OCI-LY1 (cell line): Measurements from ENCODE around the gene EXOSC3.

Source experiments
- H2AFZ ChIP-seq: fragments of 200-600 bp; sonication (generic), shearing (Covaris generic); 2 replicates; pipeline ENCODE4 v1.6.0; 2014; ENCODE audit warnings: antibody characterized with exemption, mild to moderate bottlenecking, low read length
- H3F3A ChIP-seq: fragments of 200-600 bp; sonication (generic), shearing (Covaris generic); 2 replicates; pipeline ENCODE4 v1.6.0; 2014; ENCODE audit warnings: mild to moderate bottlenecking, antibody characterized with exemption, low read length, moderate library complexity; ENCODE audit not compliant: insufficient read depth
- H3K27ac ChIP-seq: fragments of 200-600 bp; sonication (generic); 2 replicates; pipeline ENCODE4 v1.5.1; 2014; ENCODE audit warnings: low read length, mixed run types, mild to moderate bottlenecking, low read depth; ENCODE audit not compliant: poor library complexity, severe bottlenecking
- H3K27me3 ChIP-seq: fragments of 200-600 bp; sonication (generic); 2 replicates; pipeline ENCODE4 v1.6.0; 2014; ENCODE audit warnings: antibody characterized with exemption, mild to moderate bottlenecking, low read length, moderate library complexity; ENCODE audit not compliant: insufficient read depth
- H3K36me3 ChIP-seq: fragments of 200-600 bp; sonication (generic); 2 replicates; pipeline ENCODE4 v1.6.1; 2014; ENCODE audit warnings: mild to moderate bottlenecking, antibody characterized with exemption, low read length, moderate library complexity, mixed read lengths; ENCODE audit not compliant: insufficient read depth
- H3K4me1 ChIP-seq: fragments of 200-600 bp; sonication (generic); 2 replicates; pipeline ENCODE4 v1.5.1; 2014; ENCODE audit warnings: mild to moderate bottlenecking, low read length, moderate library complexity; ENCODE audit not compliant: insufficient read depth, severe bottlenecking
- H3K4me2 ChIP-seq: fragments of 200-600 bp; sonication (generic), shearing (Covaris generic); 2 replicates; pipeline ENCODE4 v1.6.1; 2014; ENCODE audit warnings: low read length
- H3K4me3 ChIP-seq: fragments of 200-600 bp; sonication (generic); 2 replicates; pipeline ENCODE4 v1.5.1; 2014; ENCODE audit warnings: low read length, low read depth, mild to moderate bottlenecking, mixed read lengths; ENCODE audit not compliant: poor library complexity, severe bottlenecking
- H3K79me2 ChIP-seq: fragments of 200-600 bp; shearing (Covaris generic); 2 replicates; pipeline ENCODE4 v1.6.1; 2016; ENCODE audit warnings: mixed run types, low read length, mixed read lengths; ENCODE audit not compliant: insufficient read depth
- H3K9ac ChIP-seq: fragments of 200-600 bp; sonication (generic), shearing (Covaris generic); 2 replicates; pipeline ENCODE4 v1.6.1; 2014; ENCODE audit warnings: mild to moderate bottlenecking, low read length, mixed read lengths
- H3K9me2 ChIP-seq: fragments of 200-600 bp; sonication (generic), shearing (Covaris generic); 2 replicates; pipeline ENCODE4 v1.6.1; 2014; ENCODE audit warnings: low read depth, mild to moderate bottlenecking, low read length, mixed read lengths
- H3K9me3 ChIP-seq: fragments of 200-600 bp; shearing (Covaris generic); 2 replicates; pipeline ENCODE4 v1.6.1; 2014; ENCODE audit warnings: low read length, mixed read lengths
- H4K20me1 ChIP-seq: fragments of 200-600 bp; sonication (generic), shearing (Covaris generic); 2 replicates; pipeline ENCODE4 v1.6.0; 2016; ENCODE audit warnings: mild to moderate bottlenecking, low read length; ENCODE audit not compliant: insufficient read depth
- EZH2 ChIP-seq: fragments of 200-600 bp; sonication (generic), shearing (Covaris generic); IDR thresholded peaks from 2 replicates; pipeline ENCODE4 v1.8.0; 2017; ENCODE audit warnings: borderline replicate concordance, mixed run types, mild to moderate bottlenecking, antibody characterized with exemption, low read length, moderate library complexity, mixed read lengths
- TF ChIP-seq, protein P1 (sequence below): fragments of 200-600 bp; sonication (generic), shearing (Covaris generic); IDR thresholded peaks from 2 replicates; pipeline ENCODE4 v1.5.1; 2017; ENCODE audit warnings: mild to moderate bottlenecking, antibody characterized with exemption, low read length, moderate library complexity, mixed read lengths

Gene EXOSC3

DNA sequence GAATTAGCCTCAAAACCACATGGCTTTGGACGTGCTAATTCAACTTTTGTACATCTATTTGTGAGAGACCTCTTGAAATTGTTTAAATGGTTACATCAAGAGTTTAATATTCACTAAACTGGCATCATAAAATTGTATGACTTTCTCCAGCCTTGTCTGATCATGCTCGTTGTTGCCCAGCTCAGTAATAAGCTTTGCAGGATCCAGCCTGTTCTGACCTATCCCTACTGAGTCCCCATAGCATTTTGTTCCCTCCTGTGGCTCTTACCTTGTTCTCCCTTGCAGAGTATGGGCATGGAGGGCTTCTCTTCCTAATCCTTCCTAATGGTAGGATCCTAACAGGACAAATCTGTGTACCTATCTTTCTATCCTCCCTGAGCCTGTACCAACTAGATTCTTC is 6.3 kb downstream of the EXOSC3 start:
- no peak overlapping the region for H2AFZ ChIP-seq
- TF ChIP-seq, protein P1, sequence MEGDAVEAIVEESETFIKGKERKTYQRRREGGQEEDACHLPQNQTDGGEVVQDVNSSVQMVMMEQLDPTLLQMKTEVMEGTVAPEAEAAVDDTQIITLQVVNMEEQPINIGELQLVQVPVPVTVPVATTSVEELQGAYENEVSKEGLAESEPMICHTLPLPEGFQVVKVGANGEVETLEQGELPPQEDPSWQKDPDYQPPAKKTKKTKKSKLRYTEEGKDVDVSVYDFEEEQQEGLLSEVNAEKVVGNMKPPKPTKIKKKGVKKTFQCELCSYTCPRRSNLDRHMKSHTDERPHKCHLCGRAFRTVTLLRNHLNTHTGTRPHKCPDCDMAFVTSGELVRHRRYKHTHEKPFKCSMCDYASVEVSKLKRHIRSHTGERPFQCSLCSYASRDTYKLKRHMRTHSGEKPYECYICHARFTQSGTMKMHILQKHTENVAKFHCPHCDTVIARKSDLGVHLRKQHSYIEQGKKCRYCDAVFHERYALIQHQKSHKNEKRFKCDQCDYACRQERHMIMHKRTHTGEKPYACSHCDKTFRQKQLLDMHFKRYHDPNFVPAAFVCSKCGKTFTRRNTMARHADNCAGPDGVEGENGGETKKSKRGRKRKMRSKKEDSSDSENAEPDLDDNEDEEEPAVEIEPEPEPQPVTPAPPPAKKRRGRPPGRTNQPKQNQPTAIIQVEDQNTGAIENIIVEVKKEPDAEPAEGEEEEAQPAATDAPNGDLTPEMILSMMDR = no peak
- TF ChIP-seq EZH2 = no peak
- H3K9ac ChIP-seq = no peak overlapping the region
- H4K20me1 ChIP-seq = no peaks in the 10 kb centered on the region
- H3K4me1 ChIP-seq = peaks cover 14% of the 10 kb centered on the region
- peaks cover 90% of the 10 kb centered on the region for H3K36me3 ChIP-seq
- no peaks in the 10 kb centered on the region for H3K9me2 ChIP-seq
- H3K4me3 ChIP-seq = no peak overlapping the region
- no peak overlapping the region for H3K4me2 ChIP-seq
- no peaks in the 10 kb centered on the region for H3F3A ChIP-seq
- H3K79me2 ChIP-seq = peaks cover 11% of the 10 kb centered on the region; the same call in 1 of the 2 replicates
- H3K27ac ChIP-seq = no peak overlapping the region
- H3K9me3 ChIP-seq = no peaks in the 10 kb centered on the region
- H3K27me3 ChIP-seq = no peaks in the 10 kb centered on the region

DNA sequence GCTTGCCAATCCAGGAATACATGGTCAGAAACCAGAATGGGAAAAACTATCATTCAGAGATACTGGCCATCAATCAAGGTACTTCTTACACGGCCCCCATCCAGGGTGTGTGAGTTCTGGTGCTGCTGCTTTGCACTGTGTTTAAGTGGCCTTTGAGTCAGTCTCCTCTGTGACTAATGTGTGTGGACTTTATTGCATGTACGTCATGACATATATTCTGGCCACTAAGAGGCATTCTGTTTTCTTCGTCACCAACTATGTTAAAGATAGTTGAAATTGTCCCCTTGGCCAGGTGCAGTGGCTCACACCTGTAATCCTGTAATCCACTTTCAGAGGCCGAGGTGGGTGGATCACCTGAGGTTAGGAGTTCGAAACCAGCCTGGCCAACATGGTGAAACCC is 8.5 kb downstream of the EXOSC3 start:
- Histone ChIP-seq H3K4me1 (no peaks in the 10 kb centered on the region), H3K9me3 (no peaks in the 10 kb centered on the region), H3K4me3 (no peak overlapping the region), H3K4me2 (no peak overlapping the region), H3K79me2 (no peaks in the 10 kb centered on the region), H3K27me3 (no peaks in the 10 kb centered on the region), H3K9me2 (no peaks in the 10 kb centered on the region), H3K9ac (no peak overlapping the region), H3K36me3 (peaks cover 87% of the 10 kb centered on the region), H3F3A (no peaks in the 10 kb centered on the region), H3K27ac (no peak overlapping the region), H4K20me1 (no peaks in the 10 kb centered on the region), H2AFZ (no peak overlapping the region)
- TF ChIP-seq, protein P1 = no peak
- TF ChIP-seq EZH2 = no peak

DNA sequence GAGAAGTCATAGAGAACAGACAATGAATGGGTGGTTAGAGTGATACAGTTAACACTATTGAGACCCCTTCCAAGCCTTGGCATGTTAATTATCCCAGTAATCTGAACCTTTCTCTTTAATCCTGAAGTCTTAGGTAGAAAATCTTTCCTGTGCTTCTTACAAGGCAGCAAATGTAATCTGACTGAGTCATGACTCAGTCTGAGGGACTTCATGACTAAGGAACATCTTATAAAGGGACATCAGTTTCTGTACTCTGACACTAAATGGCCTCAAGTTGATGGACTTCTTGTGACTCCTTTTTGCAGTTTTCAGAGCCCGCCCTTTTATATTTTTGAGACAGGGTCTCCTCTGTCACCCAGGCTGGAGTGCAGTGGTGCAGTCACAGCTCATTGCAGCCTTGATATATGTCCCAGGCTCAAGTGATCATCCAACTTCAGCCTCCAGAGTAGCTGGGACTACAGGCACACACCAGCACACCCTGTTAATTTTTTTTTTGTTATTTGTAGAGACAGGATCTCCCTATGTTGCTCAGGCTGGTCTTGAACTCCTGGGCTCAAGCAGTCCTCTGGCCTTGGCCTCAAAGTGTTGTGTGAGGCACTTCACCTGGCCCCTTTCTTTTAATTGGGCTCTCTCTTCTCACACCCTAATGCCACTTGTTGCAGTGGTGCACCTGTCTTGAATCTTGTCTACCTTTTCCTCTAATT is 9.5 kb downstream of the EXOSC3 start:
- H3K4me1 ChIP-seq = no peaks in the 10 kb centered on the region
- no peaks in the 10 kb centered on the region for H3K9me3 ChIP-seq
- no peak overlapping the region for H3K9ac ChIP-seq
- TF ChIP-seq, protein P1 = no peak
- no peak for TF ChIP-seq EZH2
- H4K20me1 ChIP-seq = no peaks in the 10 kb centered on the region
- H3K27ac ChIP-seq = no peak overlapping the region
- no peak overlapping the region for H3K4me2 ChIP-seq
- H2AFZ ChIP-seq = no peak overlapping the region
- H3K27me3 ChIP-seq = no peaks in the 10 kb centered on the region
- H3F3A ChIP-seq = no peaks in the 10 kb centered on the region
- H3K4me3 ChIP-seq = no peak overlapping the region
- no peaks in the 10 kb centered on the region for H3K9me2 ChIP-seq
- H3K79me2 ChIP-seq = no peaks in the 10 kb centered on the region
- peaks cover 83% of the 10 kb centered on the region for H3K36me3 ChIP-seq
